GM18508 (cell line): ENCODE data around the gene TMEM59L.

Source experiments
- ATAC-seq: cut with Tn5 transposase; IDR thresholded peaks from one replicate; pipeline ENCODE4 v1.9.1; 2021; ENCODE audit warnings: moderate number of reproducible peaks; ENCODE audit not compliant: insufficient read depth, unreplicated experiment

The TMEM59L gene

DNA sequence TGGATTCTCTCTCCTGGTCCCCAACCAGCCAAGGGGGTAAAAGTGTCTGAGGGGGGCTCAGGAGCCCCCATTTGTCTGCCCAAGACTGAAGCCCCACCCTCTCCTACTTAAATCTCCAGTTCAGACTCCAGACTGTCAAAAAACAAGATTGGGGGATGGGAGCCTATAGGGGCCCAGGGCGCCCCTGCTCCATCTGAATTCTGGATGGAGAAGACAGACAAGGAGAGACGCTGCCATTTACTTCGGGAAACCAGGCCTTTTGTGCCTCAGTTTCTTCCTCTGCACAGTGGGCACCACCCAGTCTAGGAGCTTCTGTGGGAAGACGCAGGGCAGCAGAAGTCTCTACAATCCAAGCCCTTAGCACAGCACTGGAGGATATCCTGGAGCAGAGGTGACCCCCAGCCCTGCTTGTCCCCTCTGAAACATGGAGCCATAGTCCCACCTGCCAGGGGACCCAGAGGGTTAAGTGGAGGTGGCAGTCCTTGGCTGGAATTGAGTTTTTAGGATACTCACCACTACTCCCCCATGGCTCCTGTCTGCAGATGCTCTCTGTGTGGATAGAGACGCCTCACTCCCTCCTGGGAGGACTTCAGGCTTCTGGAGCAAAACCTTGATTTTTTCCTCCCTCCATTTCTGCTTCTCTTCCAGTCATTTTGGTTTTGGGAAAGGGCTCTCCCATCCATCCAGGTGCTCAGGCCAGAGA is 4.4 kb upstream of the TMEM59L start:
- no peak for ATAC-seq

DNA sequence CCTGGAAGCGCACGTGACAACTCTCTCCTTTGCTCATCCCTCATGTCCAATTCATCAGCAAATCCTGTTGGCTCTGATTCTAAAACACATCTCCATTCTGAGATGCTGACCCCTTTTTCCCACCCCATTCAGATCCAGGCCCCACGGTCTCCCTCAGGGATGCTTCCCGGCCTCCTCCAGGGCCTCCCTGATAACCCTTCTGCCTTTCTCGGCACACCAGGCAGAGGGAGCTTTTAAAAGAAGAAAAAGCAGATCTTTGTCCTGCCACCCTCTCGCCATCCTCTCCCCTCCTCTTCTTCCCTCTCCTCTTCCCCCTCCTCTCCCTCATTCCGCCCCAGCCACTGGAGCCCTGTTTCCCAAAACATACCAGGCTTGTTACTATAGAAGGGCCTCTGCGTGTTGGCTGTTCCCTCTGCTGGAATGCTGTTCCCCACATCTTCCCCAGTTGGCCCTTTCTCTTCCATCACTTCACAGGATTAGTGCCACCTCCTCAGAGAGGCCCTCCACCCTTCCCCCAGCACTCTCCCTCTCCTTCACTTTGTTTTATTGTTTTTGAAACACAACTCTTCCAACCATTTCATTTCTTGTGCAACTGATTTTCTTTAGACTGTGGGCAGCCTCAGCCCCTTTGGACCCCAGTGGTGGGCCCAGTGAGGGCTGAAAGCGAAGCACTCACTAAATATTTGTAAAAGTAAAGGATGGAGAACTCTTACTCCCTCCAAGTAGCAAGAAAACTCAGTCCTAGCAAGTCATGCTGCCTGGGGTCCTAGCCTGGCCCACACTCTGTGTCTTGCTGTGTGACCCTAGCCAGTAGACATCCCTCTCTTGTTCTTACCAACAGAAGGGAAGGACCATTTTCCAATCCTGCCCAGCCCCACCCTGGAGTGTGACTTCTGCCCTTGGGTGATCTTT is 3.6 kb upstream of the TMEM59L start:
- no peak for ATAC-seq

DNA sequence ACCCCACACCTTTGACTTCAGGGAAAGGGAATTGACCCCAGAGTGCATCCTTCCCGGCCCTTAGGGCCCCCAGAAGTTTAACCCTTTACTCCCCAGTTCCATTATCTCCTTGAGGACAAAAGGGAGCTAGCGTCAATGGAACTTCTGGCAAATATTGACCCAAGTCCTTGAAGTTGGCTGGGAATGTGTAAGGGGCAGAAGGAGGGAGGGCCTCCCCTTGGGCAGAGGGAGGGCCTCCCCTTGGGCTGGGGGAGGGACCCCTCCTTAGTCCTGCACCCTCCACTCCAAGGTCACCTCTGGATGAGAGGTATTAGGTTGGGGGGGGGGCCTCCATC is 3.0 kb upstream of the TMEM59L start:
- no peak for ATAC-seq

DNA sequence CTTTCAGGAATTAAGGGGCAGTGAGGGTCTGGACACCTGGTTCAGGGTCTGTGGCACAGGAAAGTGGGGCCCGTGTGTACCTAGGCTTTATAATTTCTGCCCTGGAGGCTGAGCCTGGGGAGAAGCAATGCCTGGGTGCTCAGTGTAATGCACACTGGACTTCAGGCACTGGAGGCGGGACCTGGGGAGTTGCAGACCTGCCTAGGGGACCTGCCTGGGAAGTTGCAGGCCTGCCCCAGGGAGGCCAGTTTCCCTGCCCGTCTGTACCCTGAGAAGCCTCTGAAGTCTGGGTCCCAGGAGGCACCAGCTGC is 2.5 kb upstream of the TMEM59L start:
- no peak for ATAC-seq

DNA sequence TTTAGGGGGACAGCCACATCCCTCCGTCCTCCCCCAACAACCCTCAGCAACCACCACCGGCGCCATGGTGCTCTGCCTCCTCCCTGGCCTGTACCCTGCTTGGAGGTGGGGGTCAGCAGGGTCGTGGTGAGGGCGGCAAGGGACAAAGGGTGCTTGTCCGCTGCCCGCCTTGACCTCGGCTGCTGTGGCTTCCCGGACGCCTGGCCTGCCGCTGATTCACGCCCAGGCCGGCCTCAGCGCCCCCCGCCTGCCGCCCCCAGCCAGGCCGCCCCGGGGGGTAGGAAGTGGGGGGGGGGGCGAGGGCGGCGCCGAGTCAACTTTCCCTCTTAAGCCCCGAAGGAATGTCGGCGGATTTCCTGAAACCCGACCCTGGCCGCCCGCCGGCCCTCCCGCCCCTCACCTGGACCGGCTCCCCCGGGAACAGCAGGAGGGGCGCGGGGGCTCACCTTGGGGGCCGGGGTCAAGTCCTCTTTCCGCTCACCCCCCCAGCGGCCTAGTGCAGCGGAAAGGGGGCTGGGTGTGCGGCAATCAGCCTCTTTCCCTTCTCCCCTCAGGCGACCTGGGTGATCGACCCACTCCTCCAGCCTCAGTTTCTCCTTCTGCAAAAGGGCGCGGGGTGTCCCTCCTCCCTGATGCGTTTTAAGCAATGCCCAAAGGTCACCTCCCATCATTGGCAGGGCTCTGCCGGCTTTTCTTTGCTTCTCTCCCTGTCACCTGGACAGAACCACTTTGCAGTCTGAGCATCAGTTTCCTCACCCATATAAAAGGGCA is 1.9 kb upstream of the TMEM59L start:
- ATAC-seq: no peak

DNA sequence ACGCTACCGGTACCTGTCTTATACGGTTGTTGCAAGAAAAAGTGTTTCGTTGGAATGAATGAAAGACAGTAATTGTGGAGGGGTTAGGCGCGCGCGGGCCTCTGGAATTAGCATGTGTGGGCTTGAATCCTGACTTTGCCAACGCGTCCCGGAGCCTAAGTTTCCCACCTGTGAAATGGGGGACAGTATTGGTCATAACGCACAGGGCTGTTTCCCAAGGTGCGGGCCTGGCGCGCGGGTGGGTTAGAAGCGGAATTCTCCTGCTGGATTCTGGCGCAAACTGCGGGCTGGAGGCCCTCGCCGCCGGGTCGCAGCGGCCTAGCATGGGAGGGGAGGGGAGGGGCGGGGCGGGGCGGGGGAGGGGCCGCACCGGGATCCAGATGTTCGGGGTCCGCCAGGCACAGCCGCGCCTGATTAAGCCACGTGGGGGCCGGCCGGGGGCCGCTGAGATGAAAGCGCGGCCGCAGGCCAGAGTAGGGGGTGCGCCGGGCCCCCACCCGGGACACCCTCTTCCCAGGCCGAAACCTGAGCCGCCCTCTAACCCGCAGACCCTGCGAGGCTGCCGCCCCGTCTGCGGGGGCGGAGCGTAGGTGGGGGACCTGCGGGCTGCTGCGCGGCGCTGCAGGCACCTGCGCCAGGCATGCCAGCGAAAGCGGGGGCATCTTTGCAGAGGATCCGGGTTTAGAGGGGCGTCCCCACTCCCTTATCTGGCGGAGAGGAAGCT is 1.2 kb upstream of the TMEM59L start:
- no peak for ATAC-seq

DNA sequence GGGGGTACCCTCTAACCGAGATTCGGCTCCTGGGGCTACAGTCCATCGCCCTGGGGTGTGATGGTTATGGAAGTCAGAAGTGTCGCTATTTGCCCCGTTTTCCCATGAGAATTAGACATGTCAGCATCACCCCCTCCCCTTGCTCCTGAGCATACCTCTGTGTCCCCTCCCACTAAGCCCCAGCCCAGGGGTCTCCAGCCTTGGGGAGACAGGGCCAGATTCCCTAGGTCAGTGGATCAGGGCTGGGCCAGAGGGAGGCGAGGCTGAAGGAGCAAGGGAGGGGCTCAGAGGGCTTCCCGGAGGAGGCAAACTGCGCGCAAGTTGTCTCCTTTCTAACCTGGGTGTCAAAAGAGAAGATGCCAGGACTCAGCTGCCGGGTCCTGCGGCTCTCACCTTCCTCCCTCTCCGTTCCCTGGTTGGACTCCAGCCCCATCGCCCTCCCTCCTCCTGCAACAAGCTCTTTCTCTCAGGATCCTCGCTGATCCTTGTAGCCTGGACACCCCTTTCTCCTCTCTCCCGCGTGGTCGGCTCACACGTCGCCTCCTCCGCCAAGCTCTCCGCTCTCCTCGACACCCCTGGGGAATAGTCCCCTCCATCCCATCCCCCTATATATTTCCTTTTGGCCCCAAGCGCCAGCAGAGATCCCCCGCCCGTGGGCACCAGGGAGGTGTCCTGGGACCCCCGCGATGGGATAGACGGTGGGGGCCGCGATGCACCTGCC is 459 bp upstream of the TMEM59L start:
- no peak for ATAC-seq

DNA sequence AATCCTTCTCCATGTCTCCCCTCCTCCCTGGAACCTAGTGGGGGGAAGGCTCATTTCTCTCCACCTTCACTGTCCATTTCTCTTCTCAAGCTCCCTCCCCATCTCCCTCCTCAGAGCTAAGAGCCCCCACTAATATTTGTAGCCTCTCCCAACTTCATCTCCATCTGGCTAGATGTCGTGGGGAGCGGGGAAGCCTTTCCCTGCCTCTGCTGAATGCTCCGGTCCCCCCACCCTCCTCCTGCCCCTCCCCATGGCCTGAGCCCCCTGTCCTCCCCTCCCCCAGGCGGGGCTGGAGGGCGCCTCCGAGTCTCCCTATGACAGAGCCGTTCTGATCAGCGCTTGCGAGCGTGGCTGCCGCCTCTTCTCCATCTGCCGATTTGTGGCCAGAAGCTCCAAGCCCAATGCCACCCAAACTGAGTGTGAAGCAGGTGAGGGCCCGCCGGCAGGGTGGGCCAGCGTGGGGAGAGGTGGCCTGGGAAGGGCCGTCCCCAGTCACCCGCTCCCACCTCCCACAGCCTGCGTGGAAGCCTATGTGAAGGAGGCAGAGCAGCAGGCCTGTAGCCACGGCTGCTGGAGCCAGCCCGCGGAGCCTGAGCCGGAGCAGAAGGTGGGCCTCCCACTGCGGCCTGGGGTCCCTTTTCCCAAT is 1.0 kb downstream of the TMEM59L start:
- ATAC-seq: no peak

DNA sequence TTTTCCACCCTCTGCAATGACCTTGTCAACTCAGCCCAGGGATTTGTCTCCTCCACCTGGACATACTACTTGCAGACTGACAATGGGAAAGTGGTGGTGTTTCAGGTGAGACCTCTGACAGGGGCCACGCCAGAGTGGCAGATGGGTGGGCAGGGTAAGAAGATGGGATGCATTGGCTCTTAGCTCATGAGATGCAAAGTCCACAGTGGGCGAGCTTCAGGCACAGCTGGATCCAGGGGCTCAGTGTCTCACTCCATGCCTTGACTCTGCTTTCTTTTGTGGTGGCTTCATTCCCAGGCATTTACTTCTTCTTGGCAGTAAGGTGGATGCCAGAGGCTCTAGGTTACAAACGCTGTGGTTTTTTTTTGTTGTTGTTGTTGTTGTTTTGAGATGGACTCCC is 3.4 kb downstream of the TMEM59L start:
- no peak for ATAC-seq

DNA sequence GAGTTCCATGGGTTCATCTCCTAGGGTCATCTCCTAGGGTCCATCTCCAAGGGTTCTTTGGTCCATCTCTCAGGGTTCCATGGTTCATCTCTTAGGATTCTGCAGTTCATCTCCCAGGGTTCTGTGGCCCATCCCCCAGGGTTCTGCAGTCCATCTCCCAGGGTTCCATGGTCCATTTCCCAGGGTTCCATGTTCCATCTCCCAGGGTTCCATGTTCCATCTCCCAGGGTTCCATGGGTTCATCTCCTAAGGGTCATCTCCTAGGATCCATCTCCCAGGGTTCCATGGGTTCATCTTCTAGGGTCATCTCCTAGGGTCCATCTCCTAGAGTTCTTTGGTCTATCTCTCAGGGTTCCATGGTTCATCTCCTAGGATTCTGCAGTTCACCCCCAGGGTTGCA is 4.9 kb downstream of the TMEM59L start:
- no peak for ATAC-seq

DNA sequence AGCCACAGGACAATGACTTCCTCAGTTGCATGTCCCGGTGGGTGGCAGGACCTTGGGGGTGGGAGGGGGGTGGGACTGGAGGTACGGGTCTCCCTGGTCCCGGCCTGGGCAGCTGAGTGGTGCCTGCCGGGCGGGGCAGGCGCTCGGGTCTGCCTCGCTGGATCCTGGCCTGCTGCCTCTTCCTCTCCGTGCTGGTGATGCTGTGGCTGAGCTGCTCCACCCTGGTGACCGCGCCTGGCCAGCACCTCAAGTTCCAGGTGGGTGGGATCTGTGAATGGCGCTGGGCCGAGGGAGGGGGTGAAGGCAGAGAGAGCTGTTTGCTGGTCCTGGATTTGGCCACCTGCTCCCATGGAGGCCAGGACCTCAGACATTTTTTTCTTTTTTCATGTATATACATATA is 5.6 kb downstream of the TMEM59L start:
- no peak for ATAC-seq

DNA sequence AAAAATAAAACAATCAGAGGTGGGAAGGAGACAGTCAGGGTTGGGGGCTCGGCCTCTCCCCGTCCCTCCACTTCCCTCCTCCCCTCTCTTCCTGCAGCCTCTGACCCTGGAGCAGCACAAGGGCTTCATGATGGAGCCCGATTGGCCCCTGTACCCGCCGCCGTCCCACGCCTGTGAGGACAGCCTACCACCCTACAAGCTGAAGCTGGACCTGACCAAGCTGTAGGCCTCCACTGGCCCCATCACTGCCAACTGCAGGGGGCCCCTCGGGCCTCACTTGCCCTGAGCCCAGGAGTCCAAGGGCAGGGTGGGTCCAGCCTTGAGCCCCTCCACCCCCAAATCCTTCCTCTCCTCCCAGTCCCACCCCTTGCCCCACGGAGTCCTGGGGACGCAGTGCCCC is 7.6 kb downstream of the TMEM59L start:
- ATAC-seq: no peak

DNA sequence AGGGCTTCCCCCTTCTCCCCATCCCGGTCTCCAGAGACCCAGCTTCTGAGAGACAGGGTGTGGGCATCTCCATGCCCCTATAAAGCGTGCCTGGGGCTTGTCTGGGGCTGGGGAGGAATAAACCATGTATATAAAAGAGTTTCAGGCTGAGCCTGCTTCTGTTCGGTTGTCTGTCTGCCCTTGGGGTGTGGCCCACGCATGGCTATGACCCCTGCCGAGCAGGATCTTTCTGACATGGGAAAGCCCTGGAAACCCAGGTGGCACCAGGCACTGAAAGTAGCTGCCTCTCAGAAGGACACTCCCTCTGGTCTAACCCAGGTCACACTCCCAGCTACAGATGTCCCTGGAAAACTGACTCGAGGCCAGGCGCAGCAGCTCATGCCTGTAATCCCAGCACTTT is 8.2 kb downstream of the TMEM59L start:
- no peak for ATAC-seq

DNA sequence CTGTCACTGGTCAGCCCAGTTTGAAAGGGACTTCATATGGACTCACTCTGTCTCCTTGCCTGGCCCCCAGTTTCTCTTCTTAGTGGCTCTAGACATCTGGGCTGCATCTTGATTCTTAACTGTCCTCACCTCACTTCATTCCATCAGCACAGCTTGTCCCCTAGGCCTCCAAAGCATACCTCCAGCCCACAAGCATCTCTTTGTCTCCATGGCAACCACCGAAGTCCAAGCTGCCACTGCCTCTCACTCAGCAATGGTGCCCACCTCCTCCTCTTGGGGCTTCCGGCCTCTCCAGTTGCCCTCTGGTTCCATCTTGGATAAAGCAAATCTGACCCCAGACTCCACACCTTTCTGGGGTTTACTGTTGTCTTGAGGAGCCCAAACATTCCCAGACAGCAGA is 14.2 kb downstream of the TMEM59L start:
- no peak for ATAC-seq

DNA sequence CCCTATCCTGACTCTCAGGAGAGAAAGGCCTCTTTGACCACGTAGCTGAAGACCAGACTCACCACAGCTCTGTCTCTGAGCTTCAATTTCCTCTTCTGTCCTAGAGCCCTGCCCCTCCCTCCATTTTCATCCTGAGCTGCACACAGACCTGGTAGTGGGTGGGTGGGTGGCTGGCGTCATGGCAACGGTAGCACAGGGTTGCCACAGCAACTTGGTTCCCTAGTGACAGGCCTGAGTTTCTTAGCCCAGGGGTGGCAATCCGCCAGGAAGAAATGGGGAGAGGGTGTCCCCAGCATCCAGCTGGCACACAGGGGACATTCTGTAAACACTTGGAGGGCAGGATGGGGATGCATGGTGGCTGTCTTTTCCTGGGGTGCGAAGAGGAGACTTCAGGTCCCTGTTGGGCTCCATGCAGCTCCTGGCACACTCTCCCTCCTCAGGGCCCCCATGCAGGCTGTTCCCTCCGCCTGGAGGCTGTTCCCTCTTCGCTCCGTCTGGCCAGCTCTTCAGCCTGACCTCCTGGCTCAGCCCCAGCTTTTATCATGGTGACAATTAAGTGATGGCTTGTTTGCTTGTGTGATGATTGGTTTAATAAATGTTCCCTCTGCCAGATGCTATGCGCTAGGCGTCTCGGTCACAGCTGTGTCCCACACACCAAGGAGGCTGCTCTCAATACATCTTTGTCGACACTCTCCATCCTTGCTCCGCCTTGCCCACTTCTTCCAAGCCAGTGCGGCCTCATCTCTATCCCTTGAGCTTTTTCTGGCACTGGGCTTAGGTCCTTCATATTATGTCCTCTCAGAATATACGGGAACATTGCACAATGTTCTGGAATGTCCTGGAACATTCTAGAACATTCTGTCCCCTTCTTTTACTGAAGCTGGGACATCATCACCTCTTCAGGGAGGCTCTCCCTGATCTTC is 16.8 kb downstream of the TMEM59L start:
- ATAC-seq: no peak

DNA sequence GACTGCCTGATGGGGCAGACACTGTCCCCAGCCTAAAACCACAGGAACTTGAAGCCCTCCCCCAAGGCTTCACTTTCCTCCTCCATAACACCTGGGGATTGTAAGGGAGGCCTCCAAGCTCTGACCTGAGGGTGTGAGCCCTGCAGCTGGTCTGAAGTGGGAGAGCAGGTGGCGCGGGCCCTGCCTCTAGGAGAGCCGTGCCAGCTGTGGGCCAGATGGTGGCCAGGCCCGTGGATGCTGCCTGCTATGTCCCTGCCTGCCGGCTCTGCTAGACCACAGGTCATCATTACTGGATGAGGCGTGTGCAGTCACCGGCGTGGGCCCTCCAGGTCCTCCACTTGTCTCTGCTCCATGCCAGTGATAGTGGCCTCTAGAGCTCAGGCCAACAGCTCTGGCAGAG is 20.7 kb downstream of the TMEM59L start:
- ATAC-seq: no peak

DNA sequence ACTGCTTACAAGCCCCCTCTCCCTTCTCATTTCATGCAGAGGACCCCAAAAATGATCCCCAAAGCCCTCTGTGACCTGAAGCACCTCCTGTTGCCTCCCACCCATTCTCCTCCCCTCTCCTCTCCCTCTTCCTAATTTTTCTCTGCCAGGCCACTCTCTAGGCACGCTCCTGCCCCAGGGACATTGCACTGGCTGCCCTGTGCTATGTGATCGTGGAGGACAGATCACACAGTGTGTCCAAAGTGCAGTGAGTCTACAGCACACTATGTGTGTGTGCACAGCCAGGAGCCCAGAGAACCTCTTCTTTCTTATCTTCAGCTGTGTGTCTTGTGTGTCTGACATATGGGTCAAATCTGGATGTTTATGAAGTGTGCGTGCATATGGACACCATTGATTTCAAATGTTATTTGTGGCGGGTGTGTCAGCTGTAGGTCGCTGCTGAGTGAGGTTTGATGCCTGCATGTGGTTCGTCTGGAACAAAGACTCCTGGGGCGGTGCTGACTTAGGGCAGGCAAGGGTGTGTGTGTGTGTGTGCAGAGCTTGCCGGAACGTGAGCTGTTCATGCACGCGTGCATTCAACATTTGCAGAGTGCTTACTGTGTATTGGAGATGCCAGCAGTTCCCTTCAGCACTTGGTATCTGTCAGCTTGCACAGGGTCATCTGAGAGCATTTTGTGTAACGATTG is 22.1 kb downstream of the TMEM59L start:
- no peak for ATAC-seq

DNA sequence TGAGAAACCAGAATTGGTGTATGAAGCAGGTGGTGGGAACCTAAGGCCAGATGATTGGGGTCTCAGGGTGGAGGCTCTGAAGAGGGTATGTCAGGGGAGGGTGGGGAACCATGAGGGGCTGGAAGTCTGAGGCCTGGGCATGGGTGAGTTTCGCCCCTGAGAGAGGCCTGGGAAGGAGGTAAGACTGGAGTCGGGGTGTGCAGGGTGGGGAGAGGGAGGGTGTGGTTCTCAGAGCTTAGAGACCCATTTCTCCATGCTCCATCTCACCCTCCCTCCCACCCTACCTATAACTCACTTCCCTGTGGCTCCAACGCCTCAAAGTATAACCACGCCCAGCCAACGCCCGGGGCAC is 23.1 kb downstream of the TMEM59L start:
- ATAC-seq: no peak
